ENCODE measurements around the gene COPE. TPM values are rescaled to one million over a fixed set of nuclear protein-coding genes. Genes with fewer than 3 reads are reported as not detected.

COPE gene
- total RNA-seq, 1 donor from 2014 or later: 213 TPM

GRCh38 chr19:18869023-18869618 is 50.1 kb downstream of the COPE start:
- no peak for DNase-seq (ENCODE audit: low spot score)

GRCh38 chr19:18868380-18869022 is 50.7 kb downstream of the COPE start:
- Mint-ChIP-seq H3K27ac (ENCODE audit: unreplicated experiment) (no peak overlapping the region), H3K4me3 (ENCODE audit: unreplicated experiment) (no peak overlapping the region), H3K4me1 (ENCODE audit: unreplicated experiment) (no peaks in the 10 kb centered on the region), H3K36me3 (ENCODE audit: low read depth, unreplicated experiment) (peaks cover 18% of the 10 kb centered on the region), H3K27me3 (ENCODE audit: unreplicated experiment) (peaks cover 20% of the 10 kb centered on the region), H3K9me3 (ENCODE audit: unreplicated experiment) (no peaks in the 10 kb centered on the region)
- no peak for DNase-seq (ENCODE audit: low spot score)
- no peak for TF ChIP-seq CTCF (IDR thresholded peaks at IDR 0.05; ENCODE audit: unreplicated experiment)

More at GRCh38 chr19:18869023-18869618, 50.1 kb downstream of the COPE start:
- no peak for TF ChIP-seq CTCF (IDR thresholded peaks at IDR 0.05; ENCODE audit: unreplicated experiment)
- Mint-ChIP-seq H3K9me3 (ENCODE audit: unreplicated experiment) (no peaks in the 10 kb centered on the region), H3K27ac (ENCODE audit: unreplicated experiment) (no peak overlapping the region), H3K4me3 (ENCODE audit: unreplicated experiment) (no peak overlapping the region), H3K36me3 (ENCODE audit: low read depth, unreplicated experiment) (peaks cover 18% of the 10 kb centered on the region), H3K4me1 (ENCODE audit: unreplicated experiment) (no peaks in the 10 kb centered on the region), H3K27me3 (ENCODE audit: unreplicated experiment) (peaks cover 20% of the 10 kb centered on the region)

GRCh38 chr19:18867751-18868150 is 51.4 kb downstream of the COPE start:
- DNase-seq (ENCODE audit: low spot score): no peak
- Mint-ChIP-seq H3K27me3 (ENCODE audit: unreplicated experiment) (peaks cover 20% of the 10 kb centered on the region), H3K9me3 (ENCODE audit: unreplicated experiment) (no peaks in the 10 kb centered on the region), H3K4me1 (ENCODE audit: unreplicated experiment) (no peaks in the 10 kb centered on the region), H3K27ac (ENCODE audit: unreplicated experiment) (no peak overlapping the region), H3K4me3 (ENCODE audit: unreplicated experiment) (peak overlapping the region; percentile 59), H3K36me3 (ENCODE audit: low read depth, unreplicated experiment) (peaks cover 14% of the 10 kb centered on the region)
- no peak for TF ChIP-seq CTCF (IDR thresholded peaks at IDR 0.05; ENCODE audit: unreplicated experiment)

GRCh38 chr19:18867199-18867598 is 52.0 kb downstream of the COPE start:
- no peak for DNase-seq (ENCODE audit: low spot score)

More at GRCh38 chr19:18867199-18867598, 52.0 kb downstream of the COPE start:
- Mint-ChIP-seq H3K36me3 (ENCODE audit: low read depth, unreplicated experiment) (peaks cover 16% of the 10 kb centered on the region), H3K27me3 (ENCODE audit: unreplicated experiment) (peaks cover 20% of the 10 kb centered on the region), H3K4me1 (ENCODE audit: unreplicated experiment) (no peaks in the 10 kb centered on the region), H3K9me3 (ENCODE audit: unreplicated experiment) (no peaks in the 10 kb centered on the region), H3K27ac (ENCODE audit: unreplicated experiment) (peak overlapping the region; percentile 61), H3K4me3 (ENCODE audit: unreplicated experiment) (peak overlapping the region; percentile 48)
- no peak for TF ChIP-seq CTCF (IDR thresholded peaks at IDR 0.05; ENCODE audit: unreplicated experiment)

All from endothelial cell (in vitro differentiated cells).